NOMO-1 treated with DMSO at 0.1 percent for 48 hours (cell line): Measurements from ENCODE around the gene MYH15.

Experiments
- DNase-seq: peaks from one replicate; lab custom pipeline; 2025; ENCODE audit not compliant: unreplicated experiment; lab: John Stamatoyannopoulos, UW

MYH15 gene

DNA sequence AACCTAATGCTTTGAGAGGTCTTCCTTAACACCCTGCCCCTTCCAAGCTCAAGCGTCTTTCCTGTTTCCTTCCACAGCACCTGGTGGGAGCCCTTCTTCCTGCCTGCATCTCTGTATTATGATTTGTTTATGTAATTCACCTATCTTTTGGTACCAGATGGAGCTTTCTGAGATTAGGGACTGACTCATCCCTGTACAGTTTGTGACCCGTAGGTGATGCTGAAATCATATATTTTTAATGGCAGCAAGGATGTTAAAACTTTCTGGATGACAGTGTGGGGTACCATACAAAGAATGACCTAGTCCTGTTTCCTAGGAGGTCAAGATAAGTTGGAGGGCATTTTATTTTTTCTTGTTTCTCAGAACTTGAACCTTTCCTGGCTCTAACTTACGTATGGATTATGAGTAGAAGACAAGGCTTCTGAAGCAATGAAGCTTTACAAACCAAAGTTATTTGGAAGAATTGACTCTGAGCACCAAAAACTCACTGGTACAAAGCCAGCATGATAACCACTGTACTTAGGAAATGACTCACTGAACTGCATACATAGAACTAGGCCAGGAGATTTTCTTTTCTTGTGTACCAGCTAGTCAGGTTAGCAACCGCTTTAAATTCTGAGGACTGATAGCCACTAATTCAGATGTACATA lies 167.4 kb downstream of the MYH15 start:
- DNase-seq: no peak

DNA sequence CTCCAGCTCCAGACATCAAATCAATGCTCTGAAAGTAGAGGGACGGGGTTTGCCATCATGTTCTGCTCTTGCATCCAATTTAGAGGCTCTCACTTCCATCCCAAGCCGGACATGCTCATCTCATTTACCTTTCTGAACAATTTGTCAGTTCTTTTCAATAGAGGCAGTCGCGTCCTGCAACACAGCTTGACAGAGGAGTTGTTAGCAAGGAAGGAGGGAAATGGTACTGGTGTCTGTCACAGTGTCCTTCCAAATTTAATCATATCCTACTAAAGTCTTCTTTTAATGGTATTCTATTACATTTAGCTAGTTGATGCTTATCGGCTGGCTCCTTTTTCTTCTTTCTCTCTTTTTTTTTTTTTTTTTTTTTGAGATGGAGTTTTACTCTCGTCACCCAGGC lies 168.5 kb downstream of the MYH15 start:
- no peak for DNase-seq

DNA sequence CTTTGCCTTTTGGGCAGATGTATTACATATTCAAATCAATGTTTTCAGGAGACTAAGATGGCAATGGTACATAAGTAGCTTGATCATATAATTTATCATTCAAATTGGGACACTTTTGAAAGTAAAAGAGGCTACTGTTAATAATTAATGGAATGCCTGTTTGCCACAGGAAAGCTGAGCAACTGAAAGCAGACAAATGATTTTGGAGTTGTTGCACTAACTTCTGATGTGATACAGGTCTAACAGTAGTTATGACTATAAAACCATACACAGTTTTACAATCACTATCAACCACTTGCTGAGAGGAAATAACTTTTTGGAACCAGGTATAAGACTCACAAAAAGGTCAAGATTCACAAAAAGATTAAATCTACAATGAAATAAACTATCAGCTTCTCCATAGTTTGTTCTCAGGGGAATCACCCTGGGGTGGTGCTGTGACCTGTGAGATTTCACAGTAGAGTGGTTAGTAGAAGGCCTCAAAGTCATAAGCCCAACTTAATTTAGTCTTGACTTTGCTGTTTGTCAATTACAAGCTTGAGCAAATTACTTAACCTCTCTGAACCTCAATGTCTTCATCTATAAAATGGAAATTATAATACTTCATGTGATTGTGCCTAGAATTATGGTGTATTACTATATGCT lies 171.4 kb downstream of the MYH15 start:
- DNase-seq: no peak

DNA sequence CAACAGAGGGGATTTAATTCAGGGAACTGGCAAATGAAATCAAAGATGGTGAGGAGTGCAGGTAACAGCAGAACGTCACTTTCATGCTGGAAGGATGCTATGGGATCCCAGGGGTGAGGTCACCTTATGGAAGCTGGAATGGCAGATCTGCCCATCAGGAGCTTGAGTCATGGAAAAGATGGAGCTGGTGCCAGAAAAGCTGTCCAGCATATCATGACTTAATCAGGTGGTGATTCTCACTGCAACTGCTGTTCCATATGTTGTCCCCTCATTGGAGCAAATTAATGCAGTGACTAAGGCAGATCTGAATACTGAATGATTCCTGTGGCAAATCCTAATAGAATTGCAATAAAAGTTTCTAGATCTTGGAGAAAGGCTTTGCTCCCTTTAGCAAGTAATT lies 175.7 kb downstream of the MYH15 start:
- DNase-seq: no peak

DNA sequence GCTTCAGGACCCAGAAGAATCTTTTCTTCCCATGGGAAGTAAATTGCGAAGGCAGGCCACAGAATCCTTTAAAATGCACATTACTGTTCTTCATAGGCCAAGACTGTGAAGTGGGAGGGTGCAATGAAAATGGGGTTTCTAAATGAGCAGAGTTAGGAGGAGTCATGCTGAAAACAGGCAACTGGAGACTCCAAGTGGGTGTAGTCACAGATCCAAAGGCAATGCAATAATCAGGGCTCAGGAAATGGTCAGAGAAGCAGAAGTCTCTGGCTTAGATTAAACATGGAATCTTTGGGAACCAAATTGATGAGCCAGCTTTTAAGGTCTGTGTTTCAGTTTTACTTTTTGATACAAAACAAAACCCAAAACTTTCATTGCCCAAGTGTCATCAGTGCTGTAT lies 176.4 kb downstream of the MYH15 start:
- DNase-seq: no peak

DNA sequence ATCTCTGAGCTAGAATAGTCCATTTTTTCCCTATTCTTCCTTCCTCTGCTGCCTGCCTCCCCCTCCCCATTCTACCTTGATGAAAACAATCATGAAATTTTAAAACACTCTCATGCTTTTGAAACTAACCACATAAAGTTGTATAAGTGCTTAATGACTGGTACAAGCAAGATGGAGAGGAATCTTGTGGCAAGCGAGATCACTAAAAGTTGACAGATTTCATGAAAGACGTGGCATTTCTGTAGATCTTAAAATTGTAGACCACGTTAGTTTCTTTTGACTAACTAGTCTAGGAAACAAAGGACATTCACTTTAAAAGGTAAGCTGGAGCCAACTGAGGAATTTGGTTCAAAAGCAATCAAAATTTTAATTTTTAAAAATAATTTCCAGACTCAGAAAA lies 178.6 kb downstream of the MYH15 start:
- no peak for DNase-seq
